A549 treated with RU486 at 1 μM for 4 hours (cell line): Measurements from ENCODE around the gene DRAM1. TPM values are rescaled to one million over a fixed set of nuclear protein-coding genes. Genes with fewer than 3 reads are reported as not detected.

Experiments
- total RNA-seq: library from RNA; stranded (reverse); fragments of 200-300 nt; extraction: Qiagen RNA extraction; gene quantifications from 5 replicates; pipeline ENCODE4 v1.2.3, GENCODE V29; 2022; ENCODE audit warnings: low read depth

The DRAM1 gene
- total RNA-seq: 19.2 to 26.6 TPM (median 23.3 TPM) in 5 replicates

GRCh38 chr12:101876861-101877805 is at the start of gene DRAM1:
TSS of gene DRAM1 (plus strand) at chr12:101877580. CDS start at chr12:101877790, 210 bp downstream.

GRCh38 chr12:101830367-101831325 is 46.7 kb upstream of the DRAM1 start, which contains the start of gene GNPTAB:
TSS of gene GNPTAB (minus strand) at chr12:101830959. CDS start at chr12:101830675, 284 bp downstream.

Other genes starting within 250 kb of the DRAM1 start
- 50.1 to 82.2 TPM (median 73.4 TPM) in 5 replicates for gene CHPT1, start 179.9 kb upstream of the DRAM1 start, total RNA-seq
- gene SYCP3, start 138.1 kb upstream of the DRAM1 start, total RNA-seq: 0.13 TPM in 1 of 5 replicates, not detected in the others
- gene GNPTAB, start 46.6 kb upstream of the DRAM1 start, total RNA-seq: 7.6 to 15.0 TPM (median 14.0 TPM) in 5 replicates
- 27.7 to 33.5 TPM (median 31.5 TPM) in 5 replicates for gene WASHC3, start 184.4 kb downstream of the DRAM1 start, total RNA-seq
- 60.9 to 77.8 TPM (median 67.1 TPM) in 5 replicates for gene NUP37, start 242.5 kb downstream of the DRAM1 start, total RNA-seq
- 10.9 to 27.6 TPM (median 25.2 TPM) in 5 replicates for gene PARPBP, start 242.6 kb downstream of the DRAM1 start, total RNA-seq